Hepatocyte (in vitro differentiated cells): ENCODE results near the gene INHBA.

ENCODE experiments used
- CTCF ChIP-seq: fragments of 200-600 bp; sonication (generic); IDR thresholded peaks from 2 replicates; pipeline ENCODE4 v1.5.1; 2016; ENCODE audit warnings: antibody characterized with exemption, mild to moderate bottlenecking; ENCODE audit not compliant: poor library complexity
- EZH2 ChIP-seq: fragments of 200-600 bp; sonication (generic); IDR thresholded peaks from 2 replicates; pipeline ENCODE4 v1.6.1; 2016; ENCODE audit warnings: antibody characterized with exemption, mild to moderate bottlenecking, borderline replicate concordance

- TF ChIP-seq CTCF, result no peak
- TF ChIP-seq EZH2, result no peak
Observed at GRCh38 chr7:41652267-41652666, 50.6 kb downstream of the INHBA start.
